ENCODE measurements around the gene MYLK4.

Gene MYLK4

DNA sequence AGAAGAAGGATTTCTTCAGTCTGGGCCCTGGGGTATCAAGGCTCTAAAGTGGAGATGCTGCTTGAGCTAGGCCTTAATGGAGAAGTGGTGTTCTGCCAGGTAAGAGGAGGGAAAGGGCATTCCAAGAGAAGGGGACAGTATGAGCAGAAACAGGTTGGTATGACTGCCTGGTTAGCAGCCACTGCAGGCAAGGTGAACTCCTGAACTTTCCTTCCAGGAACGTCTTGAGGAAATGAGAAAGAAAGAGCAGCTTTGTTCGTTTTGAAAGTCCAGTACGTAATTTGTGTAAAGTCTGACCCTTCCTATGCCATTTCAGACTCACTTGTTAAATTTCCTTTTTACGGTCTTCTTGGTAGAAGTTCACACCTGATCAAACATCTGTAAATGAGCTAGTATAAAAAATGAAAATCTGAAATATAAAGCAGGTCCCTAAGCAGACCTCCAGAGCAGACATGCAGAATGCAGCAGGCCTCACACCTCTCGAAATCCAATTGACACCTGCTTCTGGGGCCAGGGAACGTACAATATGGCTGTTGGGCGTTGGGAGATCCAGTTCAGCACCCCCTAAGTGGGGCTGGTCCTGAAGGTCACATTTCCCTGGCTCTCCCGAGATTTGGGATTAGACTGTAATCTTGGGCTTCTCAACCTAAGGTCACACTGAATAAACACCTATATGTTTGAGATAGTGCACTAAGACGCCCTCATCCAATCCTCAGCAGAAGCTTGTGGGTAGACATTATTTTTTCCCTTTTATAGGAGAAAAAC, 33.6 kb downstream of the MYLK4 start:
- TF ChIP-seq, protein P1, sequence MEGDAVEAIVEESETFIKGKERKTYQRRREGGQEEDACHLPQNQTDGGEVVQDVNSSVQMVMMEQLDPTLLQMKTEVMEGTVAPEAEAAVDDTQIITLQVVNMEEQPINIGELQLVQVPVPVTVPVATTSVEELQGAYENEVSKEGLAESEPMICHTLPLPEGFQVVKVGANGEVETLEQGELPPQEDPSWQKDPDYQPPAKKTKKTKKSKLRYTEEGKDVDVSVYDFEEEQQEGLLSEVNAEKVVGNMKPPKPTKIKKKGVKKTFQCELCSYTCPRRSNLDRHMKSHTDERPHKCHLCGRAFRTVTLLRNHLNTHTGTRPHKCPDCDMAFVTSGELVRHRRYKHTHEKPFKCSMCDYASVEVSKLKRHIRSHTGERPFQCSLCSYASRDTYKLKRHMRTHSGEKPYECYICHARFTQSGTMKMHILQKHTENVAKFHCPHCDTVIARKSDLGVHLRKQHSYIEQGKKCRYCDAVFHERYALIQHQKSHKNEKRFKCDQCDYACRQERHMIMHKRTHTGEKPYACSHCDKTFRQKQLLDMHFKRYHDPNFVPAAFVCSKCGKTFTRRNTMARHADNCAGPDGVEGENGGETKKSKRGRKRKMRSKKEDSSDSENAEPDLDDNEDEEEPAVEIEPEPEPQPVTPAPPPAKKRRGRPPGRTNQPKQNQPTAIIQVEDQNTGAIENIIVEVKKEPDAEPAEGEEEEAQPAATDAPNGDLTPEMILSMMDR (IDR thresholded peaks at IDR 0.05; ENCODE audit: low read depth, low read length): no peak
- H3K4me3 ChIP-seq (ENCODE audit: low read depth, low read length): no peak overlapping the region

DNA sequence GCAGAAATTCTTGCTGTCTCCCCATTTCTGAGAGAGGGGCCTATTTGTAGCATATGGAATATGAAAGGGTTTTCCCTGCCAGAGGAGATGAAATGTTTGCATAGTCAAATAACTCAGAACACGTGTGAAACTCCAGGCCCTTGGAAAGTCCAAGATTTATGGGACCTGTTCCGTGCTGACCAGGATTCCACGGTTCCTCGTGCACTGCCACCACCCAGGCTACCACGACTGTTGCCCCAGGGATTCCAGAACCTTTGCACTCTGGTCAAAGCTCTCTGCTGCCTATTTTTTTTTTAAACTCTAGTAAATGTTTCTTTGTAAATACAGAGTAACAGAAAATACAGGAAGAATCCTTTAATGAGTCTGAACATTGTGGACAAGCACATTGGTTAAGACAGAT, 35.0 kb downstream of the MYLK4 start:
- TF ChIP-seq, protein P1 (IDR thresholded peaks at IDR 0.05; ENCODE audit: low read depth, low read length): no peak

DNA sequence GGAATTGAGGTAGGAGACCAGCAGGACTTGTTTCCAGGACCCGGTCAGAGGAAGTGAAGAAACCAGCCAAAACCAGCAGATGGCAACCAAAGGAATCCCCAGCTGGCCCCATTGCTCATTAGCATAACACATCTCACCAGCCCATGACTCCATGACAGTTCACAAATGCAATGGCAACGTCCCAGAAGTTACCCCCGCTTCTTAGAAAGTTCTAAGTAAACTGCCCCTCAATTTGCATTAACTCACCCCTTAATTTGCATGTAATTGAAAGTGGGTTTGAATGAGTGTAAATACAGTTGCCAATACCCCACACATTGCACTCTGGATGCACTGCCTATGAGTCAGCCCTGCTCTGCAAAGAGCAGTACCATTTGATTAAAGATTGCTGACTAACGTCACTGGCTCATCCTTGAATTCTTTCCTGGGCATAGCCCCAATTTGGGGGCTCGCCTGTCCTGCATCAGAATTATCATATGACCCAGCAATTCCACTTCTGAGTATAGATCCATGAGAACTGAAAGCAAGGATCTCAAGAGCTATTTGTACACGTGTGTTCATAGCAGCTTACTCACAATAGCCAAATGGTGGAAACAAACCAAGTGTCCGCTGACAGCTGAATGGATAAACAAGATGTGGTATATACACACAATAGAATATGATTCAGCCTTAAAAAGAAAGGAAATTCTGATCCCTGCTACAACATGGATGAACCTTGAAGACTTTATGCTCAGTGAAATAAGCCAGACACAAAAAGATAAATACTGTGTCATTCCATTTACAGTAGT, 36.4 kb downstream of the MYLK4 start:
- no peak overlapping the region for H3K4me3 ChIP-seq (ENCODE audit: low read depth, low read length)
- TF ChIP-seq, protein P1 (IDR thresholded peaks at IDR 0.05; ENCODE audit: low read depth, low read length): no peak

More for the DNA sequence above, 35.0 kb downstream of the MYLK4 start:
- no peak overlapping the region for H3K4me3 ChIP-seq (ENCODE audit: low read depth, low read length)

DNA sequence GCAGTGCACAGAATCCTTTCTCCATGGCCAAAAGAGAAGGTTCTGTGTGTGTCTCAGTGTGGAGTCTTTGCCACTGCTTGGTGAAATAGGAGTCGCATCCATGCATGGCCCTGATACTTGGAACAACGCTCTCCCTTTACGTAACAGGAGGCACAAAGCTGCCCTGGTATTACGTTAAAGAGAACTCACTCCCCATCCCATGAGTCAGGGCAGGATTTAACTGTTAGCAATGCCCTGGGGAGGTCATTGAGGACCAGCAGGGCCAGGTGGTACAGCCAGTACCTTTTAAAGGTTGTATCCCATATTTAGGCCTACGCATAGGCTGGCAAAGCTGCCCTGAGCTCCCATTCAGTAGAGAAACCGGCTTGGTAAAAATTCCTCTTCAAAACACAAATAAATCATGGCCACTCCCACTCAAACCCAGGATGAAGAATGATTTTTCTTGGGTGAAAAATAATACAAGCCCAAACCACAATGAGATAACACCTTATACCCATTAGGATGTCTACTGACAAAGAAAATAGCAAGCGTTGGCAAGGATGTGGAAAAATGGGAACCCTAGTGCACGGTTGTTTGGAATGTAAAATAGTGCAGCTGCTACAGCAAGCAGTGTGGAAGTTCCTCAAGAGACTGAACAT, 37.1 kb downstream of the MYLK4 start:
- H3K4me3 ChIP-seq (ENCODE audit: low read depth, low read length): no peak overlapping the region
- TF ChIP-seq, protein P1 (IDR thresholded peaks at IDR 0.05; ENCODE audit: low read depth, low read length): no peak

DNA sequence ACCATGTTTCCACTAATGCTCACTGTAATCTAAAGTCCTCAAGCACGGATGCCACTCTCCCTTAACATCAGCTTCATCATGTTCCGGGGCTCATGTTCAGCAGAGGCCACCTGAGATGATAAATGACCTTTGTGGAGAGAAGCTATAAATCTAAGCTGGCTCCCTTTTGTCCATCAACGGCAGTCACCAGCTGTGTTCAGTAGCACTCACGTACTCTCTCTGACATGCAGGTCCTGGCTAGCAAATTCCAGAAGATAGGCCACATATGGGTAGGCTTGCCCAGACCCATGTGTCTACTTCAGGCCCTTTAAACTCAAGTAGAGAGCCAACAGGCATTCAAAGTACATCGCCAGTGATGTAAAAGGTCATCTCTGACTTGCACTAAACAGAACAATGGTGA, 38.6 kb downstream of the MYLK4 start:
- H3K4me3 ChIP-seq (ENCODE audit: low read depth, low read length): no peak overlapping the region

DNA sequence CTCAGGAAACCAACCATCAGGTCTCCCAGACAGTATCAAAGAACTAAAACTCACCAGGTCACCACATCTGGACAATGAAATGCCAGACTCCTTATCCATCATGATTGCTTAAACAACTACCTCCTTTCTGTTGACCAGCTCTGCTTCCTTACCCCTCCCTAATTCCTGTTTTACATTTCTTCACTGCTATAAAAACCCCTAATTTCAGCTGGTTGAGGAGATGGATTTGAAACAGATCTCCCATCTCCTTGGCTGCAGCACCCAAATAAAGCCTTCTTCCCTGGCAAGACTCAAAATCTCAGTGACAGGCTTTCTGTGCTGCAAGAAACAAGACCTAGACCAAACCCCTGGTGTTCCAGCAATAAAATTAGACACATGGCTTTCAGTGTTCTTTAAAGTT, 40.3 kb downstream of the MYLK4 start:
- TF ChIP-seq, protein P1 (IDR thresholded peaks at IDR 0.05; ENCODE audit: low read depth, low read length): no peak
- H3K4me3 ChIP-seq (ENCODE audit: low read depth, low read length): no peak overlapping the region

More for the DNA sequence above, 38.6 kb downstream of the MYLK4 start:
- TF ChIP-seq, protein P1 (IDR thresholded peaks at IDR 0.05; ENCODE audit: low read depth, low read length): no peak

All from WI38 (cell line).